ENCODE data around the gene LELP1.
A peak's percentile ranks its signal among the peaks of the same experiment; 100 is the strongest.
"Not testable (repeated sequence)": the region's sequence is repeated elsewhere in the genome, so short reads cannot be mapped to it uniquely, and the experiment has no call there.

The LELP1 gene

GRCh38 chr1:153203130-153203529, at the start of gene LELP1:
Gene LELP1, plus strand, starts transcription at chr1:153203430. Its CDS starts 1,278 bp downstream, at chr1:153204708.
- no peak for DNase-seq (ENCODE audit: low read depth)
- no peak within 1 kb of the TSS for H3K4me3 ChIP-seq (ENCODE audit: low read length)
- TF ChIP-seq CTCF (conservative IDR thresholded peaks at IDR 0.05; ENCODE audit: low read depth, low read length) = no peak

- DNase-seq (ENCODE audit: low read depth) = no peak
- no peak overlapping the region for H3K4me3 ChIP-seq (ENCODE audit: low read length)
- no peak for TF ChIP-seq CTCF (conservative IDR thresholded peaks at IDR 0.05; ENCODE audit: low read depth, low read length)
These were observed 47.7 kb upstream of the LELP1 start for GRCh38 chr1:153155541-153155940.

GRCh38 chr1:153168686-153169085, 34.5 kb upstream of the LELP1 start:
- no peak for TF ChIP-seq CTCF (conservative IDR thresholded peaks at IDR 0.05; ENCODE audit: low read depth, low read length)
- DNase-seq (ENCODE audit: low read depth) = no peak
- no peak overlapping the region for H3K4me3 ChIP-seq (ENCODE audit: low read length)

- no peak overlapping the region for H3K4me3 ChIP-seq (ENCODE audit: low read length)
- DNase-seq (ENCODE audit: low read depth) = no peak
- no peak for TF ChIP-seq CTCF (conservative IDR thresholded peaks at IDR 0.05; ENCODE audit: low read depth, low read length)
These were observed 28.6 kb upstream of the LELP1 start for GRCh38 chr1:153174624-153175023.

GRCh38 chr1:153178922-153179321, 24.3 kb upstream of the LELP1 start:
- H3K4me3 ChIP-seq (ENCODE audit: low read length) = no peak overlapping the region
- no peak for TF ChIP-seq CTCF (conservative IDR thresholded peaks at IDR 0.05; ENCODE audit: low read depth, low read length)
- DNase-seq (ENCODE audit: low read depth) = no peak

- DNase-seq (ENCODE audit: low read depth) = no peak
- H3K4me3 ChIP-seq (ENCODE audit: low read length) = no peak overlapping the region
- no peak for TF ChIP-seq CTCF (conservative IDR thresholded peaks at IDR 0.05; ENCODE audit: low read depth, low read length)
These were observed 22.7 kb upstream of the LELP1 start for GRCh38 chr1:153180556-153180955.

- not testable (repeated sequence) for H3K4me3 ChIP-seq (ENCODE audit: low read length); DNase-seq (ENCODE audit: low read depth)
These were observed 14.9 kb upstream of the LELP1 start for GRCh38 chr1:153188301-153188700.

GRCh38 chr1:153190373-153190772, 12.9 kb upstream of the LELP1 start:
- no peak for DNase-seq (ENCODE audit: low read depth)
- H3K4me3 ChIP-seq (ENCODE audit: low read length) = no peak overlapping the region
- TF ChIP-seq CTCF (conservative IDR thresholded peaks at IDR 0.05; ENCODE audit: low read depth, low read length) = peak; percentile 69
